Activated T-cell treated with anti-CD3 and anti-CD28 coated beads, Interleukin-2, amount 50 U/mL, for 4 hours (primary cell): ENCODE results near the gene RAB4B. TPM values are rescaled to one million over a fixed set of nuclear protein-coding genes. Genes with fewer than 3 reads are reported as not detected.
A peak's percentile ranks its signal among the peaks of the same experiment; 100 is the strongest.
"Not testable (repeated sequence)": the region's sequence is repeated elsewhere in the genome, so short reads cannot be mapped to it uniquely, and the experiment has no call there.

Source experiments
- ATAC-seq, 2 donors: fragments of 200-7000 bp; cut with Tn5 transposase; one replicate each; pipeline ENCODE4 v1.10.0; 2021
- DNase-seq: peaks from one replicate; pipeline ENCODE4 v3.0.0-alpha.2; 2020
- H3K27me3 Mint-ChIP-seq: one replicate; pipeline ENCODE4 v1.8.0; 2021; ENCODE audit warnings: low read depth, mixed read lengths
- H3K36me3 Mint-ChIP-seq: one replicate; pipeline ENCODE4 v1.8.0; 2022; ENCODE audit warnings: mixed read lengths; ENCODE audit not compliant: insufficient read depth
- H3K4me1 Mint-ChIP-seq: one replicate; pipeline ENCODE4 v1.8.0; 2021; ENCODE audit warnings: low read depth, mixed read lengths
- H3K4me3 Mint-ChIP-seq: one replicate; pipeline ENCODE4 v1.8.0; 2021; ENCODE audit warnings: mild to moderate bottlenecking, moderate library complexity, mixed read lengths
- H3K9me3 Mint-ChIP-seq: one replicate; pipeline ENCODE4 v1.8.0; 2021; ENCODE audit warnings: mixed read lengths
- total RNA-seq, 3 donors: library from RNA; stranded (reverse); gene quantifications; one replicate each; pipeline ENCODE4 v1.2.1, GENCODE V29; 2021

RAB4B gene
- total RNA-seq, 3 donors from 2014 or later = 26.6 to 34.9 (median 30.0) TPM

DNA sequence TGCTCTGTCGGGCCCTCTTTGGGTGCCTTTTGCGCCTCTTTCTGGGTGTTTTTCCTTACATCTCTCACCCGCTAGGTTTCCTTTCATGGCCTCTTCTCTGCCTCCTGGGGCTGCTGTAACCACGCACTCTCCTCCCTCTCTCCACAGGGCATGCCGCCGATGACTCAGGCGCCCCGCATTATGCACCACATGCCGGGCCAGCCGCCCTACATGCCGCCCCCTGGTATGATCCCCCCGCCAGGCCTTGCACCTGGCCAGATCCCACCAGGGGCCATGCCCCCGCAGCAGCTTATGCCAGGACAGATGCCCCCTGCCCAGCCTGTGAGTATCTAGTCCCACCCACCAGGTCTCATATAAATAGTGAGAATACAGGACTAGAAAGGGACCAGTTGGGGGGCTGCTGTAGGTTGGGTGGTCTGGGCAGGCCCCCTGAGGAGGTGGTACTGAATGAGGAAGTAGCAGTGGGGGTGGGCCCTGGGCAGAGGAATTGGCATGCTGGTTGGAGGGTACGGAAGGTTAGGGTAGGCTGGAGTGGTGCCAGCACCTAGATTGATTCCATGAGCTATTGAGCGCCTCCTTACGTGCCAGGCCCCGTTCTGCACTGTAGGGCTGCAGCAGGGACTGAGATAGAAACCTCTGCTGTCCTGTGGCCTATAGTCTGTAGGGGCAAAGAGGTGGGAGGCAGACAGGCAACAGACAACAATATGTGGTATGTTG is 15.1 kb upstream of the RAB4B start:
- H3K4me3 Mint-ChIP-seq = no peak overlapping the region
- H3K4me1 Mint-ChIP-seq = peaks cover 46% of the 10 kb centered on the region
- H3K9me3 Mint-ChIP-seq = no peaks in the 10 kb centered on the region

DNA sequence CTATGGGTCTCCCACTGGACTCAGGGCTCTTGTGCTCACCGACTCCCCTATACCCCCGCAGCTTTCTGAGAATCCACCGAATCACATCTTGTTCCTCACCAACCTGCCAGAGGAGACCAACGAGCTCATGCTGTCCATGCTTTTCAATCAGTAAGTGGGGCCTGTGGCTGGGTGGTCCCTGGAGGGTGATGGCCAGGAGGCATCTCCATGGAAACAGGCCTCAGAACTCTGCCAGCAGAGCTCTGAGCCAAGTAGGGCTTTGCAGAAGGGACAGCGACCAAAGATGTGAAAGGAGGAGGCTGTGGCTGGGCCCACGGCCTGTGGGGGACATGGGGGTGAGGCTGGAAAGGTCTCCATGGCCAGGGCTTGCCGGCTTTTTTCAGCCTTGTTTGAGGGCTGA is 14.5 kb upstream of the RAB4B start:
- Mint-ChIP-seq H3K4me3 (no peak overlapping the region), H3K27me3 (no peaks in the 10 kb centered on the region), H3K36me3 (peaks cover 49% of the 10 kb centered on the region), H3K9me3 (no peaks in the 10 kb centered on the region), H3K4me1 (peaks cover 42% of the 10 kb centered on the region)
- no peak for DNase-seq
- no peak for ATAC-seq

More for the DNA sequence above, 15.1 kb upstream of the RAB4B start:
- no peak for DNase-seq
- Mint-ChIP-seq H3K36me3 (peaks cover 53% of the 10 kb centered on the region), H3K27me3 (no peaks in the 10 kb centered on the region)
- ATAC-seq = peak in 1 of 2 donors; percentile 36

DNA sequence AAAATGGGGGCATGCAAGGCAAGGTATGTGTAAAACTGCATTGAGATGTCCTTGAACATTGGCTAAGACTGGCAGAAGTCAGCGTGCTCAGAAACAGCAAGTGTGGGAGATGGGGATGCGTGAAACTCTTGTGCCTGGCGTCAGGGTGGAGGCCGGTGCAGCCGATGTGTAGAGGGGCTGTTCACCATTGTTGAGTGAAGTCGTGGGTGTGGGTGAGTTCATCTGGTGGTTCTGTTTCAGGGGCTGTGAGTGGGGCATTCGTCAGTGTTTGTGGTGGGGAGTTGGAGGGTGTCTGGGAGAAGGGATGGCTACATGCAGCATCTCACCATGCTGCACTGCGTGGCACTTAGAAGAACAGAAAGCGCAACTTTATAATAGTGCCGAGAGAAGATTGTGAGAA is 14.1 kb upstream of the RAB4B start:
- Mint-ChIP-seq H3K9me3 (no peaks in the 10 kb centered on the region), H3K36me3 (peaks cover 47% of the 10 kb centered on the region), H3K27me3 (no peaks in the 10 kb centered on the region), H3K4me1 (peaks cover 42% of the 10 kb centered on the region), H3K4me3 (peak overlapping the region; percentile 22)
- ATAC-seq (peak; percentile 81 to 87), DNase-seq (no peak)

DNA sequence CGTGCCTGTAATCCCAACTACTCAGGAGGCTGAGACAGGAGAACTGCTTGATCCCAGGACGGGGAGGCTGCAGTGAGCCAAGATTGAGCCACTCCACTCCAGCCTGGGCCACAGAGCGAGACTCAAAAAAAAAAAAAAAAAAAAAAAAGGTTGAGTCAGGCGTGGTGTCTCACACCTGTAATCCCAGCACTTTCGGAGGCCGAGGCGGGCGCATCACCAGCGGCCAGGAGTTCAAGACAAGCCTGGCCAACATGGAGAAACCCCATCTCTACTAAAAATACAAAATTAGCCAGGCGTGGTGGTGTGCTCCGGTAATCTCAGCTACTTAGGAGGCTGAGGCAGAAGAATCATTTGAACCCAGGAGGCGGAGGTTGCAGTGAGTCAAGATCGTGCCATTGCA is 11.7 kb upstream of the RAB4B start:
- not testable (repeated sequence) for H3K4me3 Mint-ChIP-seq, H3K9me3 Mint-ChIP-seq, ATAC-seq, DNase-seq, H3K27me3 Mint-ChIP-seq
- peaks cover 43% of the 10 kb centered on the region for H3K4me1 Mint-ChIP-seq
- peaks cover 36% of the 10 kb centered on the region for H3K36me3 Mint-ChIP-seq

DNA sequence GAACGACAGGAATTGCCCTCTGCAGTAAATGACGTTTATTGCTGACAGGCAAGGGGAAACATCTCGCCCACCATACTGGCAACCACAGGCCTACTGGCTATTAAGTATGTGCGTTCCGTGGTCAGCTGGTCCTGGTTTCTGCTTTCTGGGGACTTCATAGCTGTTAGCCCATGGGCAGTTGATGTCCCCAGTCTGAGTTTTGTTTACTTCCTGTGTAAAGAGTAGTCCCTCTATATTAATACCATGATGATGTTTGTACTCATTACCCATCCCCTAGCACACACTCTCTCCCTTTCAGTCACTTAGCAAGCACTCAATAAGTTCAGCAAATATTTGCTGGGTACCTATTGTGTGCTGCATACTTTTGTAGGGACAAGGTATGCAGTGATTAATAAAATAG is 9.2 kb upstream of the RAB4B start:
- Mint-ChIP-seq H3K27me3 (no peaks in the 10 kb centered on the region), H3K4me3 (no peak overlapping the region), H3K36me3 (peaks cover 22% of the 10 kb centered on the region), H3K4me1 (peaks cover 27% of the 10 kb centered on the region), H3K9me3 (peaks cover 3% of the 10 kb centered on the region)
- ATAC-seq = no peak
- no peak for DNase-seq

DNA sequence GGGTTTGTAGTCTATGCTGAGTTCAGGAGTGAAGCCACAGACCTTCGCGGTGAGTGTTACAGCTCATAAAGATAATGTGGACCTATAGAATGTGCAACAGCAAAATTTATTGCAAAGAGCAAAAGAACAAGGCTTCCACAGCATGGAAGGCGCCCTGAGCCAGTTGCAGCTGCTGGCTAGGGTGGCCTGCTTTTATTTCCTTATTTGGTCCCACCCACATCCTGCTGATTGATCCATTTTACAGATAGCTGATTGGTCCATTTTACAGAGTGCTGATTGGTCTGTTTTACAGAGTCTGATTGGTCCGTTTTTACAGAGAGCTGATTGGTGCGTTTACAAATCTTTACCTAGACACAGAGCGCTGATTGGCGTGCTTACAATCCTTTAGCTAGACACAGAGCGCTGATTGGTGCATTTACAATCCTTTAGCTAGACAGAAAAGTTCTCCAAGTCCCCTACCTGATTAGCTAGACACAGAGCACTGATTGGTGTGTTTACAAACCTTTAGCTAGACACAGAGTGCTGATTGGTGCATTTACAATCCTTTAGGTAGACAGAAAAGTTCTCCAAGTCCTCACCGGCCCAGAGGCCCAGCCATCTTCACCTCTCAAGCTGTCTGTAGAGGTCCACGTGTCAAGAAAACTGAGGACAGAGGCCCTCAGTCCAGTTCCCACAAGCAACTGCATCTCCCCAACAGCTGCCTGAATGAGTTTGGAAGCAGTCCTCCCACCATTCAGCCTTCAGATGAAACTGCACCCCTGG is 6.8 kb upstream of the RAB4B start:
- not testable (repeated sequence) for H3K4me3 Mint-ChIP-seq, H3K27me3 Mint-ChIP-seq, ATAC-seq, DNase-seq, H3K9me3 Mint-ChIP-seq
- Mint-ChIP-seq H3K4me1 (peaks cover 12% of the 10 kb centered on the region), H3K36me3 (peaks cover 11% of the 10 kb centered on the region)

DNA sequence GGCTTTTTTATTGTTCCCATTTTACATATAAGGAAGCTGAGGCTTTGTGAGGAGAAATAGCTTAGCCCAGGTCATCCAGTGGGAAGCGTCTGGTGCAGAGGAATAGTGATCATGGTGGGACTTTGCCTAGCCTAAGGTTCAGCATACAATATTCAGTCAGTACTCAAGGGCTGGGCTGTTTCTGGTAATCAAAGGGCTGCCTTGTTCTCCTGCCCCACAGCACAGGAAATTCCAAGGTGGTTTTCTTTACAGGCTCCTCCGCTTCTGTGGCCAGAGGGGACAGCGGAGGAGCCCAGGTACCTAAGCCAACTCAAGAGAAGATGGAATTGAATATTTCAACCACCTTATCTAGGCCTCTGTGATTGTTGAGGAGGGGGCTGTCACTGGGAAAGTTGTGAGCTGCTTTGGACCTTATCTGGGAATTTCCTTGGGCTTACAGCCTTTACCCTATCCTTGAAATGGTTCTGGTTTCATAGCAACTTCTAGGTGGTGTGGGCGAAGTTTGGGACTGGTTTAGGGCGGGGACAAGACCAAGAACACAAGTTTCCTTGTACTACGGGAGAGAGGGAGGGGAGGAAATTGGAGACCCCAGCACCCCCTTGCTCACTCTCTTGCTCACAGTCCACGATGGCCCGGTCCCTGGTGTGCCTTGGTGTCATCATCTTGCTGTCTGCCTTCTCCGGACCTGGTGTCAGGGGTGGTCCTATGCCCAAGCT is 3.0 kb upstream of the RAB4B start, which contains the start of gene MIA:
MIA (plus strand) TSS at position 606 of the 716 bp plus-strand sequence; CDS start at position 628, 22 bp downstream.
- no peak for ATAC-seq
- Mint-ChIP-seq H3K36me3 (peaks cover 11% of the 10 kb centered on the region), H3K9me3 (peaks cover 3% of the 10 kb centered on the region), H3K4me3 (no peak within 1 kb of the TSS), H3K4me1 (peaks cover 40% of the 10 kb centered on the region), H3K27me3 (no peaks in the 10 kb centered on the region)
- no peak for DNase-seq

DNA sequence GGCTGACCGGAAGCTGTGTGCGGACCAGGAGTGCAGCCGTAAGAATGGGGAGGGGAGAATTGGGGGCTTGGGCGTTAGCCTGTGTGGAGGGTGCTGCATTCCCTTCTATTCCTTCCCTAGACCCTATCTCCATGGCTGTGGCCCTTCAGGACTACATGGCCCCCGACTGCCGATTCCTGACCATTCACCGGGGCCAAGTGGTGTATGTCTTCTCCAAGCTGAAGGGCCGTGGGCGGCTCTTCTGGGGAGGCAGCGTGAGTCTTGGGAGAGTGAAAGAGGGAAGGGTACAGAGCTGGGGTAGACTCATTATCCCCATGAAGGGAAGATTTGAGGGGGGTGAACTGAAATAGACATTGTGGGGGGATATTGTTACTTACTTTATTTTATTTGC is 2.4 kb upstream of the RAB4B start:
- H3K9me3 Mint-ChIP-seq = peaks cover 3% of the 10 kb centered on the region
- ATAC-seq (no peak), DNase-seq (no peak)
- H3K27me3 Mint-ChIP-seq = no peaks in the 10 kb centered on the region
- H3K4me3 Mint-ChIP-seq = no peak overlapping the region
- H3K36me3 Mint-ChIP-seq = peaks cover 11% of the 10 kb centered on the region
- H3K4me1 Mint-ChIP-seq = peaks cover 42% of the 10 kb centered on the region

DNA sequence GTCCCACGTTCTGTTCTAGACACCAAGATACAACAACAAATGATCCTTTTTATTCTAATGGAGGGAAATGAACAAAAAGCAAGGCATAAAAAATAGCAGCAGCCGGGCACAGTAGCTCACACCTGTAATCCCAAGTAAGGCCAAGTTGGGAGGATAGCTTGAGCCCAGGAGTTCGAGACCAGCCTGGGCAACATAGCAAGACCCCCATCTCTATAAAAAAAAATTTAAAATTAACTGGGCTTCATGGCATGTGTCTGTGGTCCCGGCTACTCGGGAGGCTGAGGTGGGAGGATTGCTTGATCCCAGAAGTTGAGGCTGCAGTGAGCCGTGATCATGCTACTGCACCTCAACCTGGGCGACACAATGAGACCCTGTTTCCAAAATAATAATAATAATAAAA is 1.7 kb upstream of the RAB4B start:
- ATAC-seq (no peak), DNase-seq (no peak)
- no peak overlapping the region for H3K4me3 Mint-ChIP-seq
- peaks cover 41% of the 10 kb centered on the region for H3K4me1 Mint-ChIP-seq
- H3K36me3 Mint-ChIP-seq = peaks cover 6% of the 10 kb centered on the region
- H3K27me3 Mint-ChIP-seq = no peaks in the 10 kb centered on the region
- no peaks in the 10 kb centered on the region for H3K9me3 Mint-ChIP-seq

DNA sequence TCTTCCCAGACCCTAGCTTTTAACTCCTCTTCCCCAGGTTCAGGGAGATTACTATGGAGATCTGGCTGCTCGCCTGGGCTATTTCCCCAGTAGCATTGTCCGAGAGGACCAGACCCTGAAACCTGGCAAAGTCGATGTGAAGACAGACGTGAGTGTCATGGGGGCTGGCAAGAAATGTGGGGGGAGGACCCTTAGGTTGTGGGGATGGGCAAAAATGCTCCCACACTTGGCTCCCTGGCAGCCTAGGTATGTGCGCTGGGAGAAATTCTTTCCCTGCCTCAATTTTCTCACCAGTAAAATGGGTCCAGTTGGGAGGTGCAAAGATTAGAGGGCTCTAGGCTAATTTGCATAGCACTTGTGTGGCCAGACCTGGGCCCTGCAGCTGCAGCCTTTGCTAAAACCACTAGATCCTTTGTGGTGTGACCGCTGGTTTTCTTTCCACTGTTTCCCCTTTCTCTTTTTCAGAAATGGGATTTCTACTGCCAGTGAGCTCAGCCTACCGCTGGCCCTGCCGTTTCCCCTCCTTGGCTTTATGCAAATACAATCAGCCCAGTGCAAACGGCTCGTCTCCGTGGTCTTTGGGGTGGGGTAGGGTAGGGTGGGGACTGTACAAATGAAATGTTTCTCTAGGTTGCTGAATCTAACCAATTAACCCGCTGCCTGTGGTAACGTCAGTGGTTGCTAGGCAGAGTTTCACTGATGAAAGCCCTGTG is 959 bp upstream of the RAB4B start:
- H3K27me3 Mint-ChIP-seq = no peaks in the 10 kb centered on the region
- ATAC-seq (peak; percentile 63), DNase-seq (peak; percentile 84)
- no peaks in the 10 kb centered on the region for H3K9me3 Mint-ChIP-seq
- H3K36me3 Mint-ChIP-seq = peaks cover 7% of the 10 kb centered on the region
- peak overlapping the region; percentile 90 for H3K4me3 Mint-ChIP-seq
- peaks cover 42% of the 10 kb centered on the region for H3K4me1 Mint-ChIP-seq

DNA sequence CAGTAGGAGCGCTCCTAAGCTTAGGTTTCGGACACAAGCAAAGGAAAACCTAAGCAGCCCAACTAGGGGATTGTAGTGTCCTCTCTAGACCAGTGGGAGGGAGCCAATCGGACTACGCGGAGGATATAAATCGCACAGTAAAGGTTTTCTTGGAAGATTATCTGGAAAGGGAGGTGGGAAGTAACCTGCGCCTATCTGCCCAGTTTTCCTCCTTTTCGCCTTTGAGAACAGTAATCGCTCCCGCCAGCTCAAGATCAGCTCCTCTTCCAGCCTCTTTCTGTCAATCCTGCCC is 456 bp upstream of the RAB4B start:
- H3K27me3 Mint-ChIP-seq = no peaks in the 10 kb centered on the region
- peaks cover 6% of the 10 kb centered on the region for H3K36me3 Mint-ChIP-seq
- H3K4me3 Mint-ChIP-seq = peak overlapping the region; percentile 90
- DNase-seq (no peak), ATAC-seq (no peak)
- H3K9me3 Mint-ChIP-seq = no peaks in the 10 kb centered on the region
- peaks cover 42% of the 10 kb centered on the region for H3K4me1 Mint-ChIP-seq

DNA sequence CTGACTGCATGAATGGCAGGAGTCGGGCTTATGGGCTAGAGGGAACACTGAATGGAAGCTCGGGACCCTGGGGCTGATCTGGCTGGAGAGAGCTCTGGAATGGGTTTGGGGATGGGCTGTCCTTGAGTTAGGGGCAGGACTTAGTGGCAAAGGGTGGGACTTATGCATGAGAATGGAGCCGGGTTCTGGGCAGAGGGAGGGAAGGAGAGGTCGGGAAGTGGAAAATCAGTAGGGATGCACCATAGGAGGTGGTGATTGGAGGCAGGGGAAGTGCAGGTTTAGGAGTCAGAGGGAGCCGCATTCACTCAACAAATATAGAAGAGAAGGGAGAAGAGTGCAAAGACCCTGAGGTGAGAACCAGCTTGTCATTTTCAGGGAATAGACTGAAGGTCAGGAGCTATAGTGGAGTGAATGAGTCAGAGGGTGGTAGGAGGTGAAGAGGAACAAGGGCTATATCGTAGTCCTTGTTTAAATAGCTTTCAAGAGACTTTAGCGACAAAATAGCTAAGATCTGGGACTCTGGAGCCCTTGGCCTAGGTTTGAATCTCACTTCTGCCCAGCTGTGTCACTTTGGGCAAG is 748 bp downstream of the RAB4B start:
- no peak for ATAC-seq
- no peak for DNase-seq
- Mint-ChIP-seq H3K27me3 (no peaks in the 10 kb centered on the region), H3K9me3 (no peaks in the 10 kb centered on the region), H3K4me3 (peak overlapping the region; percentile 90), H3K36me3 (peaks cover 9% of the 10 kb centered on the region), H3K4me1 (peaks cover 42% of the 10 kb centered on the region)

DNA sequence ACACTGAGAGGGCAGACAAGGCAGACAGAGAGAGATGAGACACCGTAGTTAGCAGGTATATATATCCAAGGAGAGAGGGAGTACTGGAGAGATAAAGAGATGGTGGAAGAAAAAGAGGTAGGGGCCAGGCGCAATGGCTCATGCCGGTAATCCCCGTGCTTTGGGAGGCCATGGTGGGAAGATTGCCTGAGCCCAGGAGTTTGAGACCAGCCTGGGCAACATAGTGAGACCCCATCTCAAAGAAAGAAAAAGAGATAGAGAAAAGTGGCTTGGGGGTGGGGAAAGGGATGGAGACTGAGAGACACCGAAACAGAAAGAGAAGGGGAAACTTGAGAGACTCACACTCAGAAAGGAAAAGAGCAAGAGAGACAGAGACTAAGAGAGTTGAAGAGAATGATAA is 2.5 kb downstream of the RAB4B start:
- DNase-seq (no peak), ATAC-seq (no peak)
- peaks cover 9% of the 10 kb centered on the region for H3K36me3 Mint-ChIP-seq
- peaks cover 40% of the 10 kb centered on the region for H3K4me1 Mint-ChIP-seq
- no peaks in the 10 kb centered on the region for H3K27me3 Mint-ChIP-seq
- no peaks in the 10 kb centered on the region for H3K9me3 Mint-ChIP-seq
- no peak overlapping the region for H3K4me3 Mint-ChIP-seq

DNA sequence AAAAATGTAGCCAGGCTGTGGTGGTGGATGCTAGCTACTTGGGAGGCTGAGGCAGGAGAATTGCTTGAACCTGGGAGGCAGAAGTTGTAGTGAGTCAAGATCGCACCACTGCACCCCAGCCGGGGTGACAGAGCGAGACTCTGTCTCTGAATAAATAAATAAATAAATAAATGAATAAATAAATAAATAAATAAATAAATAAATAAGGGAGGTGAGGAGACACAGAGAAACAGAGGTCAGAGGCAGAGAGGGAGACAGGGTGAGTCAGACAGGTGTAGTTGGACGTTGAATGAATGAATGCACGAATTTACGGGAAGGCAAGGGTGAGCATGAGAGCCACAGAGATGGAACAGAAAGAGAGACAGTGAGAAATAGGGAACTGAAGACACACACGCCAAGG is 3.1 kb downstream of the RAB4B start:
- Mint-ChIP-seq H3K9me3 (no peaks in the 10 kb centered on the region), H3K4me1 (peaks cover 39% of the 10 kb centered on the region), H3K27me3 (no peaks in the 10 kb centered on the region), H3K36me3 (peaks cover 9% of the 10 kb centered on the region), H3K4me3 (no peak overlapping the region)
- DNase-seq = no peak
- ATAC-seq = no peak
